ENCODE measurements around the gene GH2. TPM values are rescaled to one million over a fixed set of nuclear protein-coding genes. Genes with fewer than 3 reads are reported as not detected.
"Not testable (repeated sequence)": the region's sequence is repeated elsewhere in the genome, so short reads cannot be mapped to it uniquely, and the experiment has no call there.

Gene GH2
- total RNA-seq, 1 donor from 2014 or later, result not detected

DNA sequence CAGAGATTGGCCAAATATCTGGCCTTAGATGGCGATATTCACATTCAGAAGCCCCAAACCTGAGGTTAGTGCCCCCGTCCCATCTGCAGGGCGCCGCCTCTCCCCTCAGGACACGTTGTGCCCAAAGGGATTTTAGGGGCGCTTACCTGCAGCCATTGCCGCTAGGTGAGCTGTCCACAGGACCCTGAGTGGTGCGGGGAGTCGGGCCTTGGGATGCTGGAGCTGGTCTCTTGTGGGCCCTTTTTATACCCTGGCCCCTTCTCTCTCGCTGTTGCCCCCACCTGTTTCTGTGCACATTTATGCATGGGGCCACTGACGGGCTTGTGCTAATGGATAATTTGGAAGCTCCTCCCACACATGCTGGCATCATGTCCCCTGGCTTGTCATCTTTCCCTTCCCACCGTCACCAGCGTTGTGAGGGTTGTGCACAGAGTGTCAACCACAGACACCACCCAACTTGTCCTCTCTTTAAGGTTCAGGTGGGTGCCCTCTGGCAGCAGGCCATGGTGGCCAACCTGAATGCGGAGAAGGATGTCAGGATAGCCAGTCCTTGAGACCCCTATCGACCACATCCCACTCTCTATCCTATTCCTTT, 29.4 kb upstream of the GH2 start, which contains the start of gene CSHL1:
CSHL1 (minus strand) TSS at position 218 of the 595 bp plus-strand sequence; CDS start at position 156, 62 bp downstream.
- Histone ChIP-seq H3K36me3 (no peaks in the 10 kb centered on the region), H3K27ac (no peak within 1 kb of the TSS), H3K4me1 (no peaks in the 10 kb centered on the region), H3K4me2 (no peak within 1 kb of the TSS), H2AFZ (replicated peaks) (no peak within 1 kb of the TSS), H3K9me3 (ENCODE audit: low read depth) (no peaks in the 10 kb centered on the region), H3K9ac (no peak within 1 kb of the TSS), H4K20me1 (ENCODE audit: low read depth) (no peaks in the 10 kb centered on the region), H3K27me3 (no peaks in the 10 kb centered on the region), H3K4me3 (no peak within 1 kb of the TSS), H3F3A (ENCODE audit: low read depth) (no peaks in the 10 kb centered on the region), H3K79me2 (ENCODE audit: low read depth) (no peaks in the 10 kb centered on the region)
- Mint-ChIP-seq H3K4me1 (no peaks in the 10 kb centered on the region), H3K36me3 (no peaks in the 10 kb centered on the region), H3K9me3 (no peaks in the 10 kb centered on the region), H3K27ac (no peak within 1 kb of the TSS), H3K27me3 (ENCODE audit: insufficient read depth, low read depth) (no peaks in the 10 kb centered on the region), H3K4me3 (no peak within 1 kb of the TSS)
- no peak for DNase-seq (ENCODE audit: low spot score)
- TF ChIP-seq EZH2 (IDR thresholded peaks at IDR 0.05) (no peak), CTCF (IDR thresholded peaks at IDR 0.05) (no peak), EZH2phosphoT487 (IDR thresholded peaks at IDR 0.05) (no peak)

- Histone ChIP-seq H3K9ac (no peak overlapping the region), H3K4me3 (no peak overlapping the region), H3K27me3 (no peaks in the 10 kb centered on the region), H3K36me3 (no peaks in the 10 kb centered on the region), H2AFZ (replicated peaks) (no peak overlapping the region), H3K79me2 (ENCODE audit: low read depth) (no peaks in the 10 kb centered on the region), H4K20me1 (ENCODE audit: low read depth) (no peaks in the 10 kb centered on the region), H3K4me1 (no peaks in the 10 kb centered on the region), H3K27ac (no peak overlapping the region), H3K4me2 (no peak overlapping the region), H3F3A (ENCODE audit: low read depth) (no peaks in the 10 kb centered on the region), H3K9me3 (ENCODE audit: low read depth) (no peaks in the 10 kb centered on the region)
- no peak for DNase-seq (ENCODE audit: low spot score)
- Mint-ChIP-seq H3K27me3 (ENCODE audit: insufficient read depth, low read depth) (no peaks in the 10 kb centered on the region), H3K4me1 (no peaks in the 10 kb centered on the region), H3K4me3 (no peak overlapping the region), H3K27ac (no peak overlapping the region), H3K36me3 (no peaks in the 10 kb centered on the region), H3K9me3 (no peaks in the 10 kb centered on the region)
- TF ChIP-seq CTCF (IDR thresholded peaks at IDR 0.05) (no peak), EZH2 (IDR thresholded peaks at IDR 0.05) (no peak), EZH2phosphoT487 (IDR thresholded peaks at IDR 0.05) (no peak)
These were observed 28.4 kb upstream of the GH2 start for GRCh38 chr17:63910096-63910495.

GRCh38 chr17:63909586-63909985, 27.8 kb upstream of the GH2 start:
- not testable (repeated sequence) for H3K4me1 ChIP-seq; H3K36me3 Mint-ChIP-seq; H3K27ac ChIP-seq; H2AFZ ChIP-seq (replicated peaks); H3K36me3 ChIP-seq; H3K79me2 ChIP-seq (ENCODE audit: low read depth); H3K27me3 Mint-ChIP-seq (ENCODE audit: insufficient read depth, low read depth); H3K27ac Mint-ChIP-seq; H4K20me1 ChIP-seq (ENCODE audit: low read depth); H3K27me3 ChIP-seq; H3K4me1 Mint-ChIP-seq; H3K9me3 Mint-ChIP-seq; DNase-seq (ENCODE audit: low spot score); H3K4me3 ChIP-seq; H3K9ac ChIP-seq; H3K4me2 ChIP-seq; H3K9me3 ChIP-seq (ENCODE audit: low read depth); H3F3A ChIP-seq (ENCODE audit: low read depth); H3K4me3 Mint-ChIP-seq

DNA sequence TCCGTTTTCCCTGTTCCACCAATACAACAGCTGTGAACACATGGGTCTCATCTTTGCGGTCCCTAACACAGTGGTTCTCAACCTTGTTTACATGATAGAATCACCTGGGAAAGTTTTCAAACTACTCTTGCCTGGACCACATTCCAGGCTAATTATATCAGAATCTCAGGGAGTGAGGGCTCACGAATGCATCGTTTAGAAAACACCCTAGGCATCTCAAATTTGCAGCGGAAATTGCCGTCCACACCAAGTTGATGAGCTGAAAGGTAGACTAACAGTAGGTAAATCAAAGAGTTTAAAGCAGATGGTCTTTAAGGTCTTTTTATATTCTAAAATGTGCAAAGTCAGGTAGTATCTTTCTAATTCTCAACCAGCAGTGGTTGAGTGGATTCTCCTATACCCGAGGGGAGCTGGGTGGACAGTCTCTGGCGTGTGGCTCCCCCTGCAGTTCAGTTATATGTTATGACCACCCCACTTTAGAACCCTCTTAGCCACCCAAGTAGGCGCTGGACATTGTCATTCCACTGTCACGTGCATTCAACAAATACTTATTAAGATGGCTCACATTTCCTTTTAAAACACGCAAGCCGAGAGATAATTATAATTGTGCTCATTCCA, 25.5 kb upstream of the GH2 start:
- H3K27ac Mint-ChIP-seq; H3K9ac ChIP-seq; H3K9me3 ChIP-seq (ENCODE audit: low read depth); H2AFZ ChIP-seq (replicated peaks); H3K36me3 Mint-ChIP-seq; H3K4me1 Mint-ChIP-seq; H3K36me3 ChIP-seq; H3K4me1 ChIP-seq; H3K79me2 ChIP-seq (ENCODE audit: low read depth); H3K4me3 Mint-ChIP-seq; H3K27me3 ChIP-seq; H4K20me1 ChIP-seq (ENCODE audit: low read depth); H3K27ac ChIP-seq; H3F3A ChIP-seq (ENCODE audit: low read depth); H3K27me3 Mint-ChIP-seq (ENCODE audit: insufficient read depth, low read depth); H3K4me3 ChIP-seq; H3K9me3 Mint-ChIP-seq; H3K4me2 ChIP-seq: not testable (repeated sequence)
- DNase-seq (ENCODE audit: low spot score), result peak; percentile 42
- TF ChIP-seq CTCF (IDR thresholded peaks at IDR 0.05), result peak; percentile 53

DNA sequence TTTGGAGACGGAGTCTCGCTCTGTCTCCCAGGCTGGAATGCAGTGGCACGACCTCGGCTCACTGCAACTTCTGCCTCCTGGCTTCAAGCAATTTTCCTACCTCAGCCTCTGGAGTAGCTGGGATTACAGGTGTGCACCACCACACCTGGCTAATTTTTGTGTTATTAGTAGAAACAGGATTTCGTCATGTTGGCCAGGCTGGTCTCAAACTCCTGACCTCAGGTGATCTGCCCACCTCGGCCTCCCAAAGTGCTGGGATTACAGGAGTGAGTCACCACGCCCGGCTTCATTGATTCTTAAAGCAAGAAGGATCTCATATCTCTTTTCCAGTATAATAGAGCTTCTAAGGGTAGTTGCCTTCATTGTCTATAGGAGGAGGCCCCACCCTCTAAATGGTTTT, 23.1 kb upstream of the GH2 start:
- not testable (repeated sequence) for H3K9me3 Mint-ChIP-seq; H3K27ac ChIP-seq; DNase-seq (ENCODE audit: low spot score); H3K36me3 Mint-ChIP-seq; H3K79me2 ChIP-seq (ENCODE audit: low read depth); H3K27me3 Mint-ChIP-seq (ENCODE audit: insufficient read depth, low read depth); H3K36me3 ChIP-seq; H2AFZ ChIP-seq (replicated peaks); H4K20me1 ChIP-seq (ENCODE audit: low read depth); H3K27ac Mint-ChIP-seq; H3F3A ChIP-seq (ENCODE audit: low read depth); H3K4me1 Mint-ChIP-seq; H3K27me3 ChIP-seq; H3K4me3 ChIP-seq; H3K4me1 ChIP-seq; H3K4me3 Mint-ChIP-seq; H3K9ac ChIP-seq; H3K4me2 ChIP-seq; H3K9me3 ChIP-seq (ENCODE audit: low read depth)
